Mesendoderm (in vitro differentiated cells): ENCODE measurements around the gene KDM1B.

Experiments
- DNase-seq: peaks from one replicate; pipeline ENCODE4 v3.0.0; 2013
- H2AK5ac ChIP-seq: 2 replicates; pipeline ENCODE4 v1.6.1; 2013; ENCODE audit warnings: low read length, inconsistent platforms
- H2BK120ac ChIP-seq: 2 replicates; pipeline ENCODE4 v1.6.1; 2013; ENCODE audit warnings: low read depth, mild to moderate bottlenecking, low read length, moderate library complexity, mixed read lengths
- H2BK15ac ChIP-seq: replicated peaks from 2 replicates; pipeline ENCODE4 v1.6.1; 2013; ENCODE audit warnings: low read depth, mild to moderate bottlenecking, moderate library complexity
- H2BK5ac ChIP-seq: 2 replicates; pipeline ENCODE4 v1.6.1; 2013; ENCODE audit warnings: low read length, inconsistent platforms
- H3K18ac ChIP-seq: 2 replicates; pipeline ENCODE4 v1.6.1; 2013; ENCODE audit warnings: mild to moderate bottlenecking, low read length, mixed read lengths
- H3K23ac ChIP-seq: one replicate; pipeline ENCODE4 v1.6.1; 2013; ENCODE audit warnings: low read length
- H3K27ac ChIP-seq: 2 replicates; pipeline ENCODE4 v1.5.1; 2013; ENCODE audit warnings: low read depth, mild to moderate bottlenecking, inconsistent platforms, low read length, moderate library complexity
- H3K27me3 ChIP-seq: 2 replicates; pipeline ENCODE4 v1.6.1; 2013; ENCODE audit warnings: low read length, control low read depth, mild to moderate bottlenecking, inconsistent platforms; ENCODE audit not compliant: insufficient read depth, poor library complexity
- H3K36me3 ChIP-seq: 2 replicates; pipeline ENCODE4 v1.6.1; 2013; ENCODE audit warnings: low read length, inconsistent platforms; ENCODE audit not compliant: control insufficient read depth, insufficient read depth
- H3K4ac ChIP-seq: one replicate; pipeline ENCODE4 v1.6.1; 2013; ENCODE audit warnings: low read depth, mild to moderate bottlenecking, low read length, moderate library complexity
- H3K4me1 ChIP-seq: 2 replicates; pipeline ENCODE4 v1.6.1; 2013; ENCODE audit warnings: low read depth, low read length, inconsistent platforms; ENCODE audit not compliant: control insufficient read depth
- H3K4me2 ChIP-seq: 2 replicates; pipeline ENCODE4 v1.6.1; 2013; ENCODE audit warnings: low read length
- H3K4me3 ChIP-seq: 2 replicates; pipeline ENCODE4 v1.5.1; 2013; ENCODE audit warnings: mild to moderate bottlenecking, low read length
- H3K56ac ChIP-seq: one replicate; pipeline ENCODE4 v1.6.1; 2013; ENCODE audit warnings: low read length
- H3K79me1 ChIP-seq: 2 replicates; pipeline ENCODE4 v1.6.1; 2013; ENCODE audit warnings: low read length, inconsistent platforms
- H3K79me2 ChIP-seq: 2 replicates; pipeline ENCODE4 v1.6.1; 2013; ENCODE audit warnings: mild to moderate bottlenecking, low read length; ENCODE audit not compliant: control insufficient read depth, insufficient read depth
- H3K9ac ChIP-seq: 2 replicates; pipeline ENCODE4 v1.6.1; 2013; ENCODE audit warnings: low read length, inconsistent platforms
- H4K5ac ChIP-seq: one replicate; pipeline ENCODE4 v1.6.1; 2013; ENCODE audit warnings: low read length
- H4K8ac ChIP-seq: one replicate; pipeline ENCODE4 v1.6.1; 2013; ENCODE audit warnings: low read depth, mild to moderate bottlenecking, control low read depth, low read length, moderate library complexity
- WGBS: extraction: QIAGEN DNeasy Blood & Tissue Kit; methylation state at CpG from one replicate; pipeline ENCODE4 v1.1.7; 2013; ENCODE audit warnings: low lambda C conversion rate, missing lambda C conversion rate; ENCODE audit not compliant: insufficient coverage; ENCODE audit errors: extremely low coverage; 5-methylcytosine and 5-hydroxymethylcytosine counted together

Gene KDM1B

DNA sequence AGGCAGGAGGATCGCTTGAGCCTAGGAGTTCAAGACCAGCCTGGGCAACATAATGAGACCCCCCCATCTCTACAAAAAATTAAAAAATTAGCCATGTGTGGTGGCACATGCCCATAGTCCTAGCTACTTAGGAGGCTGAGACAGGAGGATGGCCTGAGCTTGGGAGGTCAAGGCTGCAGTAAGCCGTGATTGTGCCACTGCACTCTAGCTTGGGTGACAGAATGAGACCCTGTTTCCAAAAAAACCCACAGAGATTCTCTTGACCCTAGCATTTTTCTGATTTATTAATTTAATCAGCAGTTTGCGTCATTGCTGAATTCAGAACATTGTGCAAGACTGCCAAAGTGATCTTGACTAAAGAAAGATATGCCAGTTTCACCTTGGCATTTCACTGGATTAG lies 36.8 kb downstream of the KDM1B start:
- Histone ChIP-seq H3K4ac (no peak overlapping the region), H3K9ac (no peak overlapping the region), H4K8ac (no peak overlapping the region), H3K27me3 (no peaks in the 10 kb centered on the region), H3K4me1 (peaks cover under 1% of the 10 kb centered on the region), H3K4me3 (no peak overlapping the region), H2BK15ac (no peak overlapping the region), H3K4me2 (no peak overlapping the region), H3K79me1 (no peaks in the 10 kb centered on the region), H2AK5ac (no peak overlapping the region), H2BK5ac (no peak overlapping the region), H2BK120ac (no peak overlapping the region), H4K5ac (no peak overlapping the region), H3K56ac (no peak overlapping the region), H3K23ac (no peak overlapping the region), H3K27ac (no peak overlapping the region), H3K36me3 (no peaks in the 10 kb centered on the region), H3K79me2 (no peaks in the 10 kb centered on the region), H3K18ac (no peak overlapping the region)
- WGBS, result no CpG with 5 or more reads among the region's 3 CpGs
- no peak for DNase-seq

DNA sequence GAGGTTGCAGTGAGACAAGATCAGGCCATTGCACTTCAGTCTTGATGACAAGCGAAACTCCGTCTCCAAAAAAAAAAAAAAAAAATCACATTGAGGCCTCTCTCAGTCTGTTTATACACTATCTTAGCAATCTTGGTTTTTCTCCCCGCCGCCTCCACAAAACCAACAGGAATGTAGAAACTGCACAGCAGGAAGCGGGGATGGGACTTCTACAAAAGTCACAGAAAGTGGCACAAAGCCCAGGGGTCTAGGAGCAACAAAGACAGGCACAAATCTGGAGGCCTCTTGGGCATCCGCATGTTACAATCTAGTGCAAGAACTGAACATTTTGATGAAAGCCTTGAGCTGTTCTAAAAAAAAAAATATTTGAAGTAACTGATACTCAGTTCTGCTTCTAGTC lies 48.6 kb downstream of the KDM1B start:
- Histone ChIP-seq H3K4me3 (no peak overlapping the region), H2BK120ac (no peak overlapping the region), H3K23ac (no peak overlapping the region), H2BK5ac (no peak overlapping the region), H3K27me3 (no peaks in the 10 kb centered on the region), H3K9ac (no peak overlapping the region), H3K36me3 (no peaks in the 10 kb centered on the region), H3K79me2 (no peaks in the 10 kb centered on the region), H3K27ac (no peak overlapping the region), H3K4me2 (no peak overlapping the region), H3K79me1 (no peaks in the 10 kb centered on the region), H2BK15ac (no peak overlapping the region), H4K8ac (no peak overlapping the region), H3K18ac (no peak overlapping the region), H4K5ac (no peak overlapping the region), H3K56ac (no peak overlapping the region), H3K4ac (no peak overlapping the region), H2AK5ac (no peak overlapping the region), H3K4me1 (no peaks in the 10 kb centered on the region)
- DNase-seq, result no peak
- no CpG with 5 or more reads among the region's 6 CpGs for WGBS

DNA sequence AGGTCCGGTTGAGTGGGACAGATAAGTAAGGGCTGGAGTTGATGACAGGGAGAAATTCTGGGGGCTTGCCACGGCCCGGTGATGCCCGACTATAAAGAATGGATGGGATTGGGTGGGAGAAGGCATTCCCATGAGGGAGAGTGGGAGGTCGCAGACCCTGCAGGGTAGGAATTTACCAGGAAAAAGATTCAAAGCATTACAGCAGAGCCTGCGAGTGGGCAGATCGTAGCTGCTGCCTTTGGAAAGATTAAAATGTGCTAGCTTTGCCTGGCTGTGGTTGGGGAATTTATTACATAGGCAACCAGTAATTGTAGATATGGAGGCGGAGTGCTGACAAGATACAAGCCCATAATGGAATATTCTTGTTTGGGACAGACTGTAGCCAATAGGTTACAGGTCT lies 49.5 kb downstream of the KDM1B start:
- Histone ChIP-seq H3K4me3 (no peak overlapping the region), H3K4me1 (no peaks in the 10 kb centered on the region), H2BK120ac (no peak overlapping the region), H3K36me3 (no peaks in the 10 kb centered on the region), H3K27me3 (no peaks in the 10 kb centered on the region), H4K8ac (no peak overlapping the region), H3K4ac (no peak overlapping the region), H4K5ac (no peak overlapping the region), H3K9ac (no peak overlapping the region), H3K79me2 (no peaks in the 10 kb centered on the region), H3K4me2 (no peak overlapping the region), H2BK5ac (no peak overlapping the region), H3K23ac (no peak overlapping the region), H3K27ac (no peak overlapping the region), H2AK5ac (no peak overlapping the region), H3K18ac (no peak overlapping the region), H2BK15ac (no peak overlapping the region), H3K56ac (no peak overlapping the region), H3K79me1 (no peaks in the 10 kb centered on the region)
- no CpG with 5 or more reads among the region's 8 CpGs for WGBS
- no peak for DNase-seq

DNA sequence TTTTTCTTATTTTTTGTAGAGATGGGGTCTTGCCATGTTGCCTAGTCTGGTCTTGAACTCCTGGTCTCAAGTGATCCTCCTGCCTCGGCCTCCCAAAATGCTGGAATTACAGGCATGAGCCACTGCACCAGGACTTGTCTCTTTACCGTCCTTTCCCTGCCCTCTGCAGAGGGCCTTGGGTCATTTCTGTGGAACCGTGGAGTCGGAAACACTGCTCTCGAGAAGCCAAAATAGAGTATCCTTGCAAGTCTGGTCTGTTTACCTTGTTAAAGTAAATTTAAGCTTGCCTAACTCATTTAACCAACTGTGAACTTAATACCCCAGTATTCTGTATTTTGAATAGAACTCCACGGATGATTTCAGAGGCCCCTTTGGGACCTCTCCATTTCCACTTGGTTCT lies 51.4 kb downstream of the KDM1B start:
- no peak overlapping the region for H3K56ac ChIP-seq
- H3K18ac ChIP-seq, result no peak overlapping the region
- H2BK5ac ChIP-seq, result no peak overlapping the region
- H3K4ac ChIP-seq, result no peak overlapping the region
- H3K36me3 ChIP-seq, result no peaks in the 10 kb centered on the region
- DNase-seq, result no peak
- H3K9ac ChIP-seq, result no peak overlapping the region
- H3K4me2 ChIP-seq, result no peak overlapping the region
- H3K4me3 ChIP-seq, result no peak overlapping the region
- no peaks in the 10 kb centered on the region for H3K4me1 ChIP-seq
- H3K79me1 ChIP-seq, result no peaks in the 10 kb centered on the region
- WGBS, result no CpG with 5 or more reads among the region's 6 CpGs
- no peak overlapping the region for H4K5ac ChIP-seq
- H2AK5ac ChIP-seq, result no peak overlapping the region
- H2BK15ac ChIP-seq, result no peak overlapping the region
- H3K79me2 ChIP-seq, result no peaks in the 10 kb centered on the region
- no peak overlapping the region for H2BK120ac ChIP-seq
- no peaks in the 10 kb centered on the region for H3K27me3 ChIP-seq
- no peak overlapping the region for H3K27ac ChIP-seq
- H3K23ac ChIP-seq, result no peak overlapping the region
- no peak overlapping the region for H4K8ac ChIP-seq

DNA sequence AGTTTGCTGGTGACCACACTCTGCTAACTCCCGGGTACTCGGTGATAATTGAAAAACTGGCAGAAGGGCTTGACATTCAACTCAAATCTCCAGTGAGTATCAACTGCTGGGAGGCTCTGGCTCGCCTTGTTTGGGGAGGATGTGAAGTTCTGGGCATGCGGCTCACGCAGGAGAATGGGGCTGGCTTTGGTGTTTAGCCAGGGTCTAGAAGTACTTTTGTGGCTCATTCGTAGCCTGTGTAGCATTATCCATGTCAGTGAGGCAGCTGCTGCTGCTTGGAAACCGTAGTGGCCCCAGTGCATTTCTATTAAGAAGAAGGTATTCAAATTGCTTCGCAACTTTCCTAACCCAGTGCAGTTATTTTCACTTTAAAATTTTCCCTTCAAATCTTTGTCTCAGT lies 52.2 kb downstream of the KDM1B start:
- Histone ChIP-seq H3K4me1 (no peaks in the 10 kb centered on the region), H3K4ac (no peak overlapping the region), H3K18ac (no peak overlapping the region), H3K27ac (no peak overlapping the region), H3K27me3 (no peaks in the 10 kb centered on the region), H3K36me3 (no peaks in the 10 kb centered on the region), H3K79me2 (no peaks in the 10 kb centered on the region), H3K9ac (no peak overlapping the region), H3K4me3 (no peak overlapping the region), H2BK5ac (no peak overlapping the region), H3K79me1 (no peaks in the 10 kb centered on the region), H4K8ac (no peak overlapping the region), H2BK15ac (no peak overlapping the region), H2BK120ac (no peak overlapping the region), H3K23ac (no peak overlapping the region), H3K56ac (no peak overlapping the region), H2AK5ac (no peak overlapping the region), H3K4me2 (no peak overlapping the region), H4K5ac (no peak overlapping the region)
- no peak for DNase-seq
- WGBS, result no CpG with 5 or more reads among the region's 8 CpGs

DNA sequence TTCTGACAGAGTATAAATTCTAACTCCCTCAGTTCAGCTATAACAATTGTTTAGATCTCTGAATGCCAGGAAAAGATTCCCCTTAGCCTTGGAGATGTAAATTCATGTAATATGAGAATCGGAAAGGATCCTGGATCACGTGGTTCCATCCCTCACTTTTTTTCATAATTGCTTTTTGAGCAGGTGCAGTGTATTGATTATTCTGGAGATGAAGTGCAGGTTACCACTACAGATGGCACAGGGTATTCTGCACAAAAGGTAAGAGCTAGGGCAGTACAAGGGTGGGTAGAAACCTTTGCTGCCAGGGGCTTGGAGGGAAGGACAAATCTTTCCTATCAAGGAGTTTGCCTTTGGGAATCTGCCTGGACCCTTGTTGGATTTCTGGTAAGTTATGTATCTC lies 52.7 kb downstream of the KDM1B start:
- no peak for DNase-seq
- H3K27me3 ChIP-seq, result no peaks in the 10 kb centered on the region
- no CpG with 5 or more reads among the region's 2 CpGs for WGBS

More for the DNA sequence above, 52.7 kb downstream of the KDM1B start:
- no peak overlapping the region for H3K27ac ChIP-seq
- no peak overlapping the region for H4K8ac ChIP-seq
- no peak overlapping the region for H3K4me2 ChIP-seq
- no peaks in the 10 kb centered on the region for H3K36me3 ChIP-seq
- no peaks in the 10 kb centered on the region for H3K79me1 ChIP-seq
- H3K9ac ChIP-seq, result no peak overlapping the region
- H2BK120ac ChIP-seq, result no peak overlapping the region
- no peak overlapping the region for H3K4ac ChIP-seq
- no peak overlapping the region for H3K4me3 ChIP-seq
- H3K4me1 ChIP-seq, result no peaks in the 10 kb centered on the region
- no peak overlapping the region for H3K18ac ChIP-seq
- no peak overlapping the region for H3K23ac ChIP-seq
- H3K79me2 ChIP-seq, result no peaks in the 10 kb centered on the region
- no peak overlapping the region for H3K56ac ChIP-seq
- H2BK5ac ChIP-seq, result no peak overlapping the region
- H2AK5ac ChIP-seq, result no peak overlapping the region
- no peak overlapping the region for H2BK15ac ChIP-seq
- H4K5ac ChIP-seq, result no peak overlapping the region
